Osteocyte (in vitro differentiated cells): ENCODE data around the gene TEX29. TPM values are rescaled to one million over a fixed set of nuclear protein-coding genes. Genes with fewer than 3 reads are reported as not detected.

Experiments used
- DNase-seq: peaks from one replicate; pipeline ENCODE4 v3.0.0; 2021; ENCODE audit warnings: mixed read lengths; ENCODE audit not compliant: unreplicated experiment; ENCODE audit errors: extremely low spot score
- H3K27ac Mint-ChIP-seq: one replicate; pipeline ENCODE4 v1.8.0; 2021; ENCODE audit warnings: mild to moderate bottlenecking, mixed read lengths; ENCODE audit not compliant: unreplicated experiment
- H3K27me3 Mint-ChIP-seq: one replicate; pipeline ENCODE4 v1.8.0; 2021; ENCODE audit warnings: mixed read lengths; ENCODE audit not compliant: unreplicated experiment
- H3K36me3 Mint-ChIP-seq: one replicate; pipeline ENCODE4 v1.8.0; 2021; ENCODE audit warnings: mixed read lengths; ENCODE audit not compliant: unreplicated experiment
- H3K4me1 Mint-ChIP-seq: one replicate; pipeline ENCODE4 v1.8.0; 2021; ENCODE audit warnings: mixed read lengths; ENCODE audit not compliant: unreplicated experiment
- H3K4me3 Mint-ChIP-seq: one replicate; pipeline ENCODE4 v1.8.0; 2021; ENCODE audit warnings: mild to moderate bottlenecking, moderate library complexity, mixed read lengths; ENCODE audit not compliant: unreplicated experiment
- H3K9me3 Mint-ChIP-seq: one replicate; pipeline ENCODE4 v1.8.0; 2021; ENCODE audit warnings: mixed read lengths; ENCODE audit not compliant: unreplicated experiment
- CTCF ChIP-seq: fragments of 200-600 bp; sonication (generic); IDR thresholded peaks from 2 replicates; pipeline ENCODE4 v1.5.0; 2021; ENCODE audit warnings: antibody characterized with exemption, mild to moderate bottlenecking, moderate library complexity
- total RNA-seq: library from RNA; stranded (reverse); gene quantifications from 2 replicates; pipeline ENCODE4 v1.2.1, GENCODE V29; 2021

The TEX29 gene
- total RNA-seq, 1 donor from 2014 or later, result 1.9 TPM

- Mint-ChIP-seq H3K27me3 (no peaks in the 10 kb centered on the region), H3K9me3 (no peaks in the 10 kb centered on the region), H3K4me1 (peaks cover 3% of the 10 kb centered on the region), H3K4me3 (no peak overlapping the region), H3K36me3 (peaks cover 64% of the 10 kb centered on the region), H3K27ac (no peak overlapping the region)
- DNase-seq, result no peak
- no peak for TF ChIP-seq CTCF
Observed at GRCh38 chr13:111288276-111288675, 32.2 kb upstream of the TEX29 start.

GRCh38 chr13:111289251-111289650 lies 31.2 kb upstream of the TEX29 start:
- peaks cover 64% of the 10 kb centered on the region for H3K36me3 Mint-ChIP-seq
- H3K4me3 Mint-ChIP-seq, result no peak overlapping the region
- no peak for DNase-seq
- no peaks in the 10 kb centered on the region for H3K27me3 Mint-ChIP-seq
- no peak overlapping the region for H3K27ac Mint-ChIP-seq
- no peak for TF ChIP-seq CTCF
- no peaks in the 10 kb centered on the region for H3K9me3 Mint-ChIP-seq
- H3K4me1 Mint-ChIP-seq, result no peaks in the 10 kb centered on the region

GRCh38 chr13:111291908-111292307 lies 28.5 kb upstream of the TEX29 start:
- no peak for DNase-seq
- no peaks in the 10 kb centered on the region for H3K4me1 Mint-ChIP-seq
- no peak overlapping the region for H3K27ac Mint-ChIP-seq
- peaks cover 52% of the 10 kb centered on the region for H3K36me3 Mint-ChIP-seq
- no peaks in the 10 kb centered on the region for H3K9me3 Mint-ChIP-seq
- H3K27me3 Mint-ChIP-seq, result no peaks in the 10 kb centered on the region
- no peak for TF ChIP-seq CTCF
- no peak overlapping the region for H3K4me3 Mint-ChIP-seq

- no peak for TF ChIP-seq CTCF
- Mint-ChIP-seq H3K4me1 (no peaks in the 10 kb centered on the region), H3K27ac (no peak overlapping the region), H3K4me3 (no peak overlapping the region), H3K36me3 (peaks cover 50% of the 10 kb centered on the region), H3K9me3 (no peaks in the 10 kb centered on the region), H3K27me3 (no peaks in the 10 kb centered on the region)
- no peak for DNase-seq
Observed at GRCh38 chr13:111292710-111293485, 27.5 kb upstream of the TEX29 start.

- TF ChIP-seq CTCF, result no peak
- Mint-ChIP-seq H3K27ac (no peak overlapping the region), H3K4me3 (no peak overlapping the region), H3K27me3 (no peaks in the 10 kb centered on the region), H3K9me3 (no peaks in the 10 kb centered on the region), H3K4me1 (peaks cover 16% of the 10 kb centered on the region), H3K36me3 (peaks cover 48% of the 10 kb centered on the region)
- DNase-seq, result no peak
Observed at GRCh38 chr13:111295886-111296285, 24.6 kb upstream of the TEX29 start.
